Endothelial cell (in vitro differentiated cells): ENCODE data around the gene POLR3K. TPM values are rescaled to one million over a fixed set of nuclear protein-coding genes. Genes with fewer than 3 reads are reported as not detected.

Experiments used
- DNase-seq: peaks from one replicate; pipeline ENCODE4 v3.0.0; 2021; ENCODE audit warnings: low spot score
- H3K27ac Mint-ChIP-seq: one replicate; pipeline ENCODE4 v1.8.0; 2021; ENCODE audit warnings: mixed read lengths, inconsistent platforms; ENCODE audit not compliant: unreplicated experiment
- H3K27me3 Mint-ChIP-seq: one replicate; pipeline ENCODE4 v1.8.0; 2021; ENCODE audit warnings: mild to moderate bottlenecking, moderate library complexity, mixed read lengths, inconsistent platforms; ENCODE audit not compliant: unreplicated experiment
- H3K36me3 Mint-ChIP-seq: one replicate; pipeline ENCODE4 v1.8.0; 2021; ENCODE audit warnings: mild to moderate bottlenecking, low read depth, mixed read lengths, inconsistent platforms; ENCODE audit not compliant: unreplicated experiment
- H3K4me1 Mint-ChIP-seq: one replicate; pipeline ENCODE4 v1.8.0; 2021; ENCODE audit warnings: mild to moderate bottlenecking, mixed read lengths, inconsistent platforms; ENCODE audit not compliant: unreplicated experiment
- H3K4me3 Mint-ChIP-seq: one replicate; pipeline ENCODE4 v1.8.0; 2021; ENCODE audit warnings: mild to moderate bottlenecking, mixed read lengths, inconsistent platforms; ENCODE audit not compliant: unreplicated experiment
- H3K9me3 Mint-ChIP-seq: one replicate; pipeline ENCODE4 v1.8.0; 2021; ENCODE audit warnings: mixed read lengths, inconsistent platforms; ENCODE audit not compliant: unreplicated experiment
- CTCF ChIP-seq: fragments of 200-600 bp; sonication (generic); IDR thresholded peaks from one replicate; pipeline ENCODE4 v1.5.0; 2021; ENCODE audit warnings: antibody characterized with exemption; ENCODE audit not compliant: unreplicated experiment
- total RNA-seq: library from RNA; stranded (reverse); fragmentation: NEBNext Ultra II Directional; extraction: Animal tissue kit (Norgen Biotek cat#: 25700); gene quantifications from one replicate; pipeline ENCODE4 v1.2.1, GENCODE V29; 2021; ENCODE audit not compliant: unreplicated experiment

The POLR3K gene
- total RNA-seq, 1 donor from 2014 or later, result 11.9 TPM

- Mint-ChIP-seq H3K9me3 (peaks cover 2% of the 10 kb centered on the region), H3K4me1 (peaks cover 8% of the 10 kb centered on the region), H3K27me3 (peaks cover 17% of the 10 kb centered on the region), H3K27ac (no peak overlapping the region), H3K4me3 (peak overlapping the region; percentile 82), H3K36me3 (peaks cover 41% of the 10 kb centered on the region)
- no peak for DNase-seq
- no peak for TF ChIP-seq CTCF
Observed at GRCh38 chr16:57711-58110, 4.3 kb upstream of the POLR3K start.

GRCh38 chr16:56231-56927 is 3.0 kb upstream of the POLR3K start:
- Mint-ChIP-seq H3K9me3 (peaks cover 3% of the 10 kb centered on the region), H3K36me3 (peaks cover 37% of the 10 kb centered on the region), H3K27ac (no peak overlapping the region), H3K4me1 (peaks cover 8% of the 10 kb centered on the region), H3K27me3 (peaks cover 17% of the 10 kb centered on the region), H3K4me3 (no peak overlapping the region)
- DNase-seq, result no peak
- TF ChIP-seq CTCF, result no peak

DNA sequence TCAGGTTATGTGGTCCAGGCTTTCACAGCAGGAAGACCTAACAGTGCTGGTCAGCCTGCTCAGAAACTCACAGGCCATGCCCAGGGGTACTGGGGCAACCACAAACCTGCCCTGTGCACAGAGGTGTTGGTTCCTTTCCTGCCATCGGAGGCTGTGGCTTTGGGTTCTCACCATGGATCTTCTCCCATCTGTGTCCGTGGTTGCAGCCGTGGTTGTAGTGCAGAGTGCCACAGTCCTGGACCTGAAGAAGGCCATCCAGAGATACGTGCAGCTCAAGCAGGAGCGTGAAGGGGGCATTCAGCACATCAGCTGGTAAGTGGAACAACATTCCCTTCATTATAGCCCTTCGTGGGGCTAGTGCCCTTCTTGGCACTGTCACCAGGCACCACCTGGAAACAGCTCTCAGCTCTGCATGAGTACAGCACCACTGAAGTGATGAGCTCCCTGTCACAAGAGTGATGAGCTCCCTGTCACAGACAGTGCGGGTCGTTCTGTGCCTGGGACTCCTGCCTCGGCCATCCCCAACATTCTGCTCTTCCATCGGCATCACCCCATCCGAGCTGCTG is 2.2 kb upstream of the POLR3K start:
- H3K4me3 Mint-ChIP-seq, result no peak overlapping the region
- DNase-seq, result no peak
- H3K9me3 Mint-ChIP-seq, result peaks cover 3% of the 10 kb centered on the region
- H3K36me3 Mint-ChIP-seq, result peaks cover 35% of the 10 kb centered on the region
- H3K27ac Mint-ChIP-seq, result no peak overlapping the region
- peaks cover 8% of the 10 kb centered on the region for H3K4me1 Mint-ChIP-seq
- H3K27me3 Mint-ChIP-seq, result peaks cover 16% of the 10 kb centered on the region
- no peak for TF ChIP-seq CTCF

DNA sequence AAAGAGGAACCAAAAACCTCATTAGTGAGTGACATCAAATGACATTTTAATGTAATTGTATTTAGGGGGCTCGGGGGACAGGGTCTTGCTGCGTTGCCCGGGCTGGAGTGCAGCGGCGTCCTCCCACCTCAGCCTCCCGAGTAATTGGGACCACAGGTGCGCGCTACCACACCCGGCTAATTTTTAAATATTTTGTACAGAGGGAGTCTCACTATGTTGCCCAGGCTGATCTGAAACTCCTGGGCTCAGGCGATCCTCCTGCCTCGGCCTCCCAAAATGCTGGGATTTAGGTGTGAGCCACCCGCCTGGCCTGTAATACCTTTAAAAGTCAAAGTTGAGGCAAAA is 801 bp upstream of the POLR3K start:
- DNase-seq, result no peak
- no peak overlapping the region for H3K27ac Mint-ChIP-seq
- H3K4me1 Mint-ChIP-seq, result peaks cover 8% of the 10 kb centered on the region
- H3K9me3 Mint-ChIP-seq, result peaks cover 3% of the 10 kb centered on the region
- TF ChIP-seq CTCF, result no peak
- peaks cover 26% of the 10 kb centered on the region for H3K36me3 Mint-ChIP-seq
- peaks cover 13% of the 10 kb centered on the region for H3K27me3 Mint-ChIP-seq
- peak overlapping the region; percentile 95 for H3K4me3 Mint-ChIP-seq
